HepG2 (cell line): Measurements from ENCODE around the gene RPS5. TPM values are rescaled to one million over a fixed set of nuclear protein-coding genes. Genes with fewer than 3 reads are reported as not detected.
A peak's percentile ranks its signal among the peaks of the same experiment; 100 is the strongest.

Experiments used
- AHR ChIP-seq: IDR thresholded peaks from 2 replicates; pipeline ENCODE4 v1.6.1; 2018; ENCODE audit warnings: missing genetic modification reagents, missing compliant biosample characterization
- EED ChIP-seq: sonication (generic); formaldehyde crosslinking; IDR thresholded peaks from 2 replicates; pipeline ENCODE4 v1.5.0; 2020; ENCODE audit warnings: mild to moderate bottlenecking, missing genetic modification reagents
- FOXM1 ChIP-seq: sonication (generic); formaldehyde crosslinking; IDR thresholded peaks from 2 replicates; pipeline ENCODE4 v1.5.0; 2020; ENCODE audit warnings: missing genetic modification reagents
- FUBP1 ChIP-seq: sonication (generic); formaldehyde crosslinking; IDR thresholded peaks from 2 replicates; pipeline ENCODE4 v1.5.1; 2020; ENCODE audit warnings: missing genetic modification reagents, mild to moderate bottlenecking, borderline replicate concordance
- HMG20B ChIP-seq: conservative IDR thresholded peaks from 2 replicates; pipeline ENCODE4 v1.6.1; 2016; ENCODE audit warnings: missing genetic modification reagents, missing compliant biosample characterization
- HOXA9 ChIP-seq: sonication (generic); formaldehyde crosslinking; IDR thresholded peaks from 2 replicates; pipeline ENCODE4 v1.8.1; 2022; ENCODE audit warnings: missing genetic modification reagents, mild to moderate bottlenecking, moderate library complexity, borderline replicate concordance
- ISL2 ChIP-seq: sonication (generic); formaldehyde crosslinking; IDR thresholded peaks from 2 replicates; pipeline ENCODE4 v1.5.0; 2020; ENCODE audit warnings: missing genetic modification reagents
- LBX2 ChIP-seq: sonication (generic); formaldehyde crosslinking; IDR thresholded peaks from 2 replicates; pipeline ENCODE4 v1.5.0; 2020; ENCODE audit warnings: missing genetic modification reagents, mild to moderate bottlenecking, borderline replicate concordance
- PAX8 ChIP-seq: sonication (generic); formaldehyde crosslinking; IDR thresholded peaks from 2 replicates; pipeline ENCODE4 v1.8.0; 2022; ENCODE audit warnings: mild to moderate bottlenecking, missing genetic modification reagents, borderline replicate concordance
- PRDM4 ChIP-seq: sonication (generic); formaldehyde crosslinking; IDR thresholded peaks from 2 replicates; pipeline ENCODE4 v1.9.0; 2021; ENCODE audit warnings: missing genetic modification reagents, borderline replicate concordance
- RFX1 ChIP-seq: fragments of 450-650 bp; IDR thresholded peaks from 2 replicates; pipeline ENCODE4 v1.6.1; 2017
- ZBTB3 ChIP-seq: sonication (generic); formaldehyde crosslinking; IDR thresholded peaks from 2 replicates; pipeline ENCODE4 v1.4.0; 2020; ENCODE audit warnings: low read depth, mild to moderate bottlenecking, moderate library complexity, missing genetic modification reagents, borderline replicate concordance
- ZFP36 ChIP-seq: fragments of 150-350 bp; IDR thresholded peaks from 2 replicates; pipeline ENCODE4 v1.6.1; 2018; ENCODE audit warnings: borderline replicate concordance, low read length, low read depth; ENCODE audit not compliant: partially characterized antibody
- ZNF513 ChIP-seq: sonication (generic); formaldehyde crosslinking; conservative IDR thresholded peaks from 2 replicates; pipeline ENCODE4 v1.5.0; 2020; ENCODE audit warnings: missing genetic modification reagents
- ZNF773 ChIP-seq: sonication (generic); formaldehyde crosslinking; IDR thresholded peaks from 2 replicates; pipeline ENCODE4 v1.4.0; 2020; ENCODE audit warnings: missing genetic modification reagents, borderline replicate concordance
- ZNF780A ChIP-seq: sonication (generic); formaldehyde crosslinking; IDR thresholded peaks from 2 replicates; pipeline ENCODE4 v1.8.0; 2022; ENCODE audit warnings: mild to moderate bottlenecking, missing genetic modification reagents, moderate library complexity
- ZSCAN22 ChIP-seq: sonication (generic); formaldehyde crosslinking; IDR thresholded peaks from 2 replicates; pipeline ENCODE4 v1.4.0; 2020; ENCODE audit warnings: mild to moderate bottlenecking, missing genetic modification reagents
- polyA plus RNA-seq, 8 experiments: library from polyadenylated mRNA; depleted of rRNA in 3 of 8; stranded (reverse) in 7 of 8; unstranded in 1 of 8; fragments of >200 nt; fragmentation: Illumina TruSeq in 4 of 8; extraction: Trizol in 4 of 8; gene quantifications; 2 replicates each; pipeline versions ENCODE4 v1.2.1 to v1.2.3, GENCODE V29; 2011 to 2016; ENCODE audit warnings: low read depth in 4 of 8, missing spikeins in 1 of 8, mixed read lengths in 1 of 8; ENCODE audit not compliant: insufficient read depth in 1 of 8
- total RNA-seq, 5 experiments: library from RNA; depleted of rRNA; stranded (reverse); fragments of >200 nt; fragmentation: Illumina TruSeq; extraction: Trizol; gene quantifications; 2 replicates each; pipeline ENCODE4 v1.2.3, GENCODE V29; 2016; ENCODE audit warnings: low read depth in 1 of 5
- TF ChIP-seq, protein P1 (sequence below): sonication (generic); formaldehyde crosslinking; conservative IDR thresholded peaks from 2 replicates; pipeline ENCODE4 v1.4.0; 2020; ENCODE audit warnings: missing genetic modification reagents

Gene RPS5
- total and polyA plus RNA-seq, 2 of the 13 experiments (the other 11 are each of a cell fraction or from before 2014, with no cell fraction given), result 1,544 to 4,408 TPM

GRCh38 chr19:58386576-58387337 is at the start of gene RPS5 (continued):
- 0 out of 2 replicates have a peak, but pooled peaks have one; percentile 13 for TF ChIP-seq ZNF513
- TF ChIP-seq HOXA9 (CRISPR knock-in tag), result peak; percentile 84; the same call in 1 of the 2 replicates
- TF ChIP-seq, protein P1, sequence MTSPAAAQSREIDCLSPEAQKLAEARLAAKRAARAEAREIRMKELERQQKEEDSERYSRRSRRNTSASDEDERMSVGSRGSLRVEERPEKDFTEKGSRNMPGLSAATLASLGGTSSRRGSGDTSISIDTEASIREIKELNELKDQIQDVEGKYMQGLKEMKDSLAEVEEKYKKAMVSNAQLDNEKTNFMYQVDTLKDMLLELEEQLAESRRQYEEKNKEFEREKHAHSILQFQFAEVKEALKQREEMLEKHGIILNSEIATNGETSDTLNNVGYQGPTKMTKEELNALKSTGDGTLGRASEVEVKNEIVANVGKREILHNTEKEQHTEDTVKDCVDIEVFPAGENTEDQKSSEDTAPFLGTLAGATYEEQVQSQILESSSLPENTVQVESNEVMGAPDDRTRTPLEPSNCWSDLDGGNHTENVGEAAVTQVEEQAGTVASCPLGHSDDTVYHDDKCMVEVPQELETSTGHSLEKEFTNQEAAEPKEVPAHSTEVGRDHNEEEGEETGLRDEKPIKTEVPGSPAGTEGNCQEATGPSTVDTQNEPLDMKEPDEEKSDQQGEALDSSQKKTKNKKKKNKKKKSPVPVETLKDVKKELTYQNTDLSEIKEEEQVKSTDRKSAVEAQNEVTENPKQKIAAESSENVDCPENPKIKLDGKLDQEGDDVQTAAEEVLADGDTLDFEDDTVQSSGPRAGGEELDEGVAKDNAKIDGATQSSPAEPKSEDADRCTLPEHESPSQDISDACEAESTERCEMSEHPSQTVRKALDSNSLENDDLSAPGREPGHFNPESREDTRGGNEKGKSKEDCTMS (CRISPR knock-in tag), result no peak
- TF ChIP-seq HMG20B (CRISPR knock-in tag), result no peak
- TF ChIP-seq PAX8 (CRISPR knock-in tag), result no peak
- TF ChIP-seq ZNF773, result no peak
- TF ChIP-seq ISL2, result peak; percentile 29; the same call in 1 of the 2 replicates
- peak; percentile 78; the same call in 1 of the 2 replicates for TF ChIP-seq ZNF780A (CRISPR knock-in tag)
- TF ChIP-seq ZBTB3 (CRISPR knock-in tag), result 0 out of 2 replicates have a peak, but pooled peaks have one; percentile 47
- TF ChIP-seq PRDM4 (CRISPR knock-in tag), result no peak
- no peak for TF ChIP-seq RFX1
- TF ChIP-seq AHR, result no peak; the same call in 1 of the 2 replicates
- TF ChIP-seq ZFP36, result no peak
- no peak for TF ChIP-seq FOXM1 (CRISPR knock-in tag)
- TF ChIP-seq ZSCAN22 (CRISPR knock-in tag), result no peak
- no peak for TF ChIP-seq FUBP1 (CRISPR knock-in tag)
- no peak; the same call in 1 of the 2 replicates for TF ChIP-seq EED
- peak; percentile 88; the same call in 1 of the 2 replicates for TF ChIP-seq LBX2 (CRISPR knock-in tag)
